ENCODE data around the gene DYRK3. TPM values are rescaled to one million over a fixed set of nuclear protein-coding genes. Genes with fewer than 3 reads are reported as not detected.

The DYRK3 gene
- total and polyA plus RNA-seq, 9 of the 15 experiments (the other 6 are each of a cell fraction or from before 2014, with no cell fraction given), result 4.5 to 33.7 (median 25.7) TPM

DNA sequence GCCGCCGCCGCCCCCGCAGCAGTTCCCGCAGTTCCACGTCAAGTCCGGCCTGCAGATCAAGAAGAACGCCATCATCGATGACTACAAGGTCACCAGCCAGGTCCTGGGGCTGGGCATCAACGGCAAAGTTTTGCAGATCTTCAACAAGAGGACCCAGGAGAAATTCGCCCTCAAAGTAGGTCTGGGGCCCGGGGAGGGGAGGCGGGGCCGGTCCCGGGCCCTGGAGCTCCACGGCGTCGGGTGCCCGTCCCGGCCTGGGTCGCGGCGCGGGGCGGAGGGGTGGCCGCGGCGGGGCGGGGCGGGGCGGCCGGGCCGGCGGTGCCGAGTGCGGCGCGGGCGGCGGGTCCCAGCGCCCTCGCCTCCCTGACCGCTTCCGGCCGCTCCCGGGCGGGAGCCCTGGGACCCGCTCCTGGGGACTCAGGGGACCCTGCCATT lies 50.0 kb downstream of the DYRK3 start (continued):
- TF ChIP-seq, protein P1, sequence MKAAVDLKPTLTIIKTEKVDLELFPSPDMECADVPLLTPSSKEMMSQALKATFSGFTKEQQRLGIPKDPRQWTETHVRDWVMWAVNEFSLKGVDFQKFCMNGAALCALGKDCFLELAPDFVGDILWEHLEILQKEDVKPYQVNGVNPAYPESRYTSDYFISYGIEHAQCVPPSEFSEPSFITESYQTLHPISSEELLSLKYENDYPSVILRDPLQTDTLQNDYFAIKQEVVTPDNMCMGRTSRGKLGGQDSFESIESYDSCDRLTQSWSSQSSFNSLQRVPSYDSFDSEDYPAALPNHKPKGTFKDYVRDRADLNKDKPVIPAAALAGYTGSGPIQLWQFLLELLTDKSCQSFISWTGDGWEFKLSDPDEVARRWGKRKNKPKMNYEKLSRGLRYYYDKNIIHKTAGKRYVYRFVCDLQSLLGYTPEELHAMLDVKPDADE (conservative IDR thresholded peaks at IDR 0.05; ENCODE audit: control insufficient read depth, low read depth, low read length), result 0 out of 2 replicates have a peak, but pooled peaks have one; percentile 30
- TF ChIP-seq MEIS2 (IDR thresholded peaks at IDR 0.05; ENCODE audit: partially characterized antibody) (no peak), RBM22 (IDR thresholded peaks at IDR 0.05; ENCODE audit: low read depth, low read length, poor library complexity, severe bottlenecking) (no peak), ZC3H4 (CRISPR knock-in tag; IDR thresholded peaks at IDR 0.05; ENCODE audit: borderline replicate concordance) (no peak), EGR1 (conservative IDR thresholded peaks at IDR 0.05) (peak; percentile 80)
- TF ChIP-seq, protein P2, sequence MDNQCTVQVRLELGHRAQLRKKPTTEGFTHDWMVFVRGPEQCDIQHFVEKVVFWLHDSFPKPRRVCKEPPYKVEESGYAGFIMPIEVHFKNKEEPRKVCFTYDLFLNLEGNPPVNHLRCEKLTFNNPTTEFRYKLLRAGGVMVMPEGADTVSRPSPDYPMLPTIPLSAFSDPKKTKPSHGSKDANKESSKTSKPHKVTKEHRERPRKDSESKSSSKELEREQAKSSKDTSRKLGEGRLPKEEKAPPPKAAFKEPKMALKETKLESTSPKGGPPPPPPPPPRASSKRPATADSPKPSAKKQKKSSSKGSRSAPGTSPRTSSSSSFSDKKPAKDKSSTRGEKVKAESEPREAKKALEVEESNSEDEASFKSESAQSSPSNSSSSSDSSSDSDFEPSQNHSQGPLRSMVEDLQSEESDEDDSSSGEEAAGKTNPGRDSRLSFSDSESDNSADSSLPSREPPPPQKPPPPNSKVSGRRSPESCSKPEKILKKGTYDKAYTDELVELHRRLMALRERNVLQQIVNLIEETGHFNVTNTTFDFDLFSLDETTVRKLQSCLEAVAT (IDR thresholded peaks at IDR 0.05), result 0 out of 4 replicates have a peak, but pooled peaks of 1 of the 2 experiments have one; percentile 21
- TF ChIP-seq, protein P3, sequence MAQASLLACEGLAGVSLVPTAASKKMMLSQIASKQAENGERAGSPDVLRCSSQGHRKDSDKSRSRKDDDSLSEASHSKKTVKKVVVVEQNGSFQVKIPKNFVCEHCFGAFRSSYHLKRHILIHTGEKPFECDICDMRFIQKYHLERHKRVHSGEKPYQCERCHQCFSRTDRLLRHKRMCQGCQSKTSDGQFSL (CRISPR knock-in tag; IDR thresholded peaks at IDR 0.05), result peak; percentile 36; the same call in 1 of the 2 replicates
- TF ChIP-seq, protein P3 (tag; IDR thresholded peaks at IDR 0.05), result no peak
- TF ChIP-seq, protein P4, sequence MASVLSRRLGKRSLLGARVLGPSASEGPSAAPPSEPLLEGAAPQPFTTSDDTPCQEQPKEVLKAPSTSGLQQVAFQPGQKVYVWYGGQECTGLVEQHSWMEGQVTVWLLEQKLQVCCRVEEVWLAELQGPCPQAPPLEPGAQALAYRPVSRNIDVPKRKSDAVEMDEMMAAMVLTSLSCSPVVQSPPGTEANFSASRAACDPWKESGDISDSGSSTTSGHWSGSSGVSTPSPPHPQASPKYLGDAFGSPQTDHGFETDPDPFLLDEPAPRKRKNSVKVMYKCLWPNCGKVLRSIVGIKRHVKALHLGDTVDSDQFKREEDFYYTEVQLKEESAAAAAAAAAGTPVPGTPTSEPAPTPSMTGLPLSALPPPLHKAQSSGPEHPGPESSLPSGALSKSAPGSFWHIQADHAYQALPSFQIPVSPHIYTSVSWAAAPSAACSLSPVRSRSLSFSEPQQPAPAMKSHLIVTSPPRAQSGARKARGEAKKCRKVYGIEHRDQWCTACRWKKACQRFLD (CRISPR knock-in tag; IDR thresholded peaks at IDR 0.05), result 0 out of 2 replicates have a peak, but pooled peaks have one; percentile 72
